CD14-positive monocyte (primary cell): ENCODE data around the gene CHMP1B. TPM values are rescaled to one million over a fixed set of nuclear protein-coding genes. Genes with fewer than 3 reads are reported as not detected.

Experiments
- DNase-seq, 3 donors: peaks; one replicate each; pipeline ENCODE4 v3.0.0-alpha.2; 2011 to 2022
- H2AFZ ChIP-seq: 2 replicates; pipeline ENCODE4 v1.6.0; 2012; ENCODE audit warnings: mild to moderate bottlenecking, low read depth, low read length, inconsistent platforms; ENCODE audit not compliant: insufficient read depth, poor library complexity, severe bottlenecking
- H3K27ac ChIP-seq, 2 donors: 1 replicate in 1 of 2; 2 replicates in 1 of 2; pipeline ENCODE4 v1.5.1; 2012 to 2013; ENCODE audit warnings: low read length in 2 of 2, control low read depth in 1 of 2, inconsistent platforms in 1 of 2, low read depth in 1 of 2, mild to moderate bottlenecking in 1 of 2
- H3K27me3 ChIP-seq, 2 donors: one replicate each; pipeline versions ENCODE4 v1.6.0 to v1.6.1; 2011 to 2013; ENCODE audit warnings: low read length in 2 of 2; ENCODE audit not compliant: control insufficient read depth in 2 of 2, insufficient read depth in 2 of 2
- H3K36me3 ChIP-seq, 2 donors: replicated peaks in 1 of 2; 1 replicate in 1 of 2; 2 replicates in 1 of 2; pipeline versions ENCODE4 v1.5.1 to v1.6.1; 2012 to 2013; ENCODE audit warnings: low read length in 2 of 2, control low read depth in 1 of 2, inconsistent platforms in 1 of 2, mild to moderate bottlenecking in 1 of 2; ENCODE audit not compliant: insufficient read depth in 2 of 2, control insufficient read depth in 1 of 2
- H3K4me1 ChIP-seq, 2 donors: 1 replicate in 1 of 2; 2 replicates in 1 of 2; pipeline versions ENCODE4 v1.5.1 to v1.6.1; 2012 to 2013; ENCODE audit warnings: low read length in 2 of 2, control low read depth in 1 of 2, inconsistent platforms in 1 of 2, mild to moderate bottlenecking in 1 of 2, moderate library complexity in 1 of 2; ENCODE audit not compliant: insufficient read depth in 2 of 2, control insufficient read depth in 1 of 2
- H3K4me2 ChIP-seq: replicated peaks from 2 replicates; pipeline ENCODE3; 2012; ENCODE audit warnings: low read length, moderate library complexity, mild to moderate bottlenecking; ENCODE audit not compliant: poor library complexity, severe bottlenecking; ENCODE audit errors: extremely low read depth
- H3K4me3 ChIP-seq, 3 experiments: fragments of 200-600 bp in 1 of 3; sonication (generic) in 1 of 3; replicated peaks in 1 of 3; 1 replicate in 2 of 3; 2 replicates in 1 of 3; pipeline ENCODE4 v1.5.1; 2011 to 2013; ENCODE audit warnings: low read length in 3 of 3, mild to moderate bottlenecking in 3 of 3, control low read depth in 2 of 3, low read depth in 2 of 3, inconsistent platforms in 1 of 3, moderate library complexity in 1 of 3
- H3K79me2 ChIP-seq: 2 replicates; pipeline ENCODE4 v1.6.0; 2012; ENCODE audit warnings: mild to moderate bottlenecking, control low read depth, inconsistent platforms, low read length, moderate library complexity; ENCODE audit not compliant: insufficient read depth
- H3K9ac ChIP-seq: 2 replicates; pipeline ENCODE4 v1.6.0; 2017; ENCODE audit warnings: low read length, mild to moderate bottlenecking; ENCODE audit not compliant: insufficient read depth, poor library complexity, severe bottlenecking
- H3K9me3 ChIP-seq, 2 donors: replicated peaks in 1 of 2; 1 replicate in 1 of 2; 2 replicates in 1 of 2; pipeline versions ENCODE4 v1.5.1 to v1.6.1; 2012 to 2013; ENCODE audit warnings: low read length in 2 of 2, control low read depth in 1 of 2; ENCODE audit not compliant: control insufficient read depth in 1 of 2, insufficient read depth in 1 of 2
- H4K20me1 ChIP-seq: 2 replicates; pipeline ENCODE4 v1.6.0; 2012; ENCODE audit warnings: mild to moderate bottlenecking, low read length, control low read depth, moderate library complexity; ENCODE audit not compliant: insufficient read depth
- H3K27ac Mint-ChIP-seq, 7 donors: one replicate each; pipeline ENCODE4 v1.8.0; 2020; ENCODE audit warnings: mild to moderate bottlenecking in 7 of 7, mixed read lengths in 7 of 7, moderate library complexity in 6 of 7, inconsistent platforms in 2 of 7
- H3K27me3 Mint-ChIP-seq, 3 donors: one replicate each; pipeline ENCODE4 v1.8.0; 2021 to 2022; ENCODE audit warnings: low read depth in 3 of 3, mild to moderate bottlenecking in 3 of 3, mixed read lengths in 3 of 3, moderate library complexity in 3 of 3, inconsistent platforms in 1 of 3
- H3K36me3 Mint-ChIP-seq, 2 donors: one replicate each; pipeline ENCODE4 v1.8.0; 2020; ENCODE audit warnings: mixed read lengths in 2 of 2, inconsistent platforms in 1 of 2, mild to moderate bottlenecking in 1 of 2
- H3K4me1 Mint-ChIP-seq: one replicate; pipeline ENCODE4 v1.8.0; 2020; ENCODE audit warnings: mild to moderate bottlenecking, mixed read lengths
- H3K4me3 Mint-ChIP-seq, 2 donors: one replicate each; pipeline ENCODE4 v1.8.0; 2020; ENCODE audit warnings: mild to moderate bottlenecking in 2 of 2, mixed read lengths in 2 of 2, moderate library complexity in 1 of 2
- H3K9me3 Mint-ChIP-seq, 7 donors: one replicate each; pipeline ENCODE4 v1.8.0; 2020 to 2022; ENCODE audit warnings: mixed read lengths in 7 of 7, mild to moderate bottlenecking in 6 of 7, moderate library complexity in 6 of 7, inconsistent platforms in 2 of 7
- WGBS: methylation state at CpG from one replicate; pipeline ENCODE4 v1.1.5; 2013; ENCODE audit warnings: missing lambda C conversion rate; ENCODE audit not compliant: insufficient coverage; 5-methylcytosine and 5-hydroxymethylcytosine counted together
- intact Hi-C, 2 donors: fragments of 100-400 bp; cut with micrococcal nuclease; formaldehyde crosslinking; loops; one replicate each; pipeline versions ENCODE4 v1.15.0 to v1.15.1; 2023
- polyA plus RNA-seq, 3 donors: library from polyadenylated mRNA; depleted of rRNA in 1 of 3; unstranded in 2 of 3; stranded (reverse) in 1 of 3; fragments of 300-500 nt in 2 of 3; fragments of >200 nt in 1 of 3; fragmentation: Illumina TruSeq in 2 of 3; gene quantifications; 1 replicate in 2 of 3; 2 replicates in 1 of 3; pipeline ENCODE4 v1.2.3, GENCODE V29; 2012 to 2021
- TF ChIP-seq, protein P1 (sequence below): fragments of 200-600 bp; IDR thresholded peaks from one replicate; pipeline ENCODE4 v1.8.0; 2022; ENCODE audit warnings: antibody characterized with exemption, mild to moderate bottlenecking

Gene CHMP1B
- polyA plus RNA-seq, 3 donors: 95.2 to 182 (median 105) TPM

DNA sequence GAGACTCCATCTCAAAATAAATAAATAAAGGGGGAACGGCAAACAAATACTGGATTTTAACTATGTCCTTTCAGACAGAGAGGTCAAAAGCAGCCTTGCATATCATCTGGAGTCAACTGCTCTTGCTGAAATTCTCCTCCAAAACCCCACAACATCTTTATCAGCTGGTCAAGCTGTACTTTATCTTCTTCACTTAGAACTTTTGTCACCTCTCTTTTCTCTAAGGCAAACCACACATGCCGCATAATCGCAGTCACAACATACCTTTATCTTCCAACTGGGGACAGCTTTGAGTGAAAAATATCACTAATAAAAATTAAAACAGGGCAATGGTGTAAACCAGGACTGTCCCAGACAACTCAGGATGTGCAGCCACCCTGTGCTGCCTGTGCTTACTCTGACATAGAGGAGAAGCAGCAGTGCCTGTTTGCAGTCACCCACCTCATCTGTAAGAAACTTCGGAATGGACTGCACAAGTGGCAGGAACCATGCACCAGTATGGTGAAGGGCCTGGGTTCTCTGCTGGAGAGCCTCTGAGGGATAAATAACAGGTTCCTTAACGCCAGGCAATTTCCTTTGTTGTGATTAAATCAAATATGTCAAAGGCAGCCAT is 50.7 kb downstream of the CHMP1B start:
- Histone ChIP-seq H3K27ac (peak overlapping the region in 1 of 2 donors; percentile 48), H3K9ac (no peak overlapping the region), H3K36me3 (peaks cover 34 to 85% of the 10 kb centered on the region in 2 donors), H3K4me2 (no peak overlapping the region), H3K9me3 (no peaks in the 10 kb centered on the region), H2AFZ (no peak overlapping the region), H3K4me1 (peaks cover 3 to 11% of the 10 kb centered on the region in 2 donors), H3K79me2 (peaks cover 21% of the 10 kb centered on the region), H3K27me3 (no peaks in the 10 kb centered on the region), H3K4me3 (no peak overlapping the region), H4K20me1 (no peaks in the 10 kb centered on the region)
- TF ChIP-seq, protein P1, sequence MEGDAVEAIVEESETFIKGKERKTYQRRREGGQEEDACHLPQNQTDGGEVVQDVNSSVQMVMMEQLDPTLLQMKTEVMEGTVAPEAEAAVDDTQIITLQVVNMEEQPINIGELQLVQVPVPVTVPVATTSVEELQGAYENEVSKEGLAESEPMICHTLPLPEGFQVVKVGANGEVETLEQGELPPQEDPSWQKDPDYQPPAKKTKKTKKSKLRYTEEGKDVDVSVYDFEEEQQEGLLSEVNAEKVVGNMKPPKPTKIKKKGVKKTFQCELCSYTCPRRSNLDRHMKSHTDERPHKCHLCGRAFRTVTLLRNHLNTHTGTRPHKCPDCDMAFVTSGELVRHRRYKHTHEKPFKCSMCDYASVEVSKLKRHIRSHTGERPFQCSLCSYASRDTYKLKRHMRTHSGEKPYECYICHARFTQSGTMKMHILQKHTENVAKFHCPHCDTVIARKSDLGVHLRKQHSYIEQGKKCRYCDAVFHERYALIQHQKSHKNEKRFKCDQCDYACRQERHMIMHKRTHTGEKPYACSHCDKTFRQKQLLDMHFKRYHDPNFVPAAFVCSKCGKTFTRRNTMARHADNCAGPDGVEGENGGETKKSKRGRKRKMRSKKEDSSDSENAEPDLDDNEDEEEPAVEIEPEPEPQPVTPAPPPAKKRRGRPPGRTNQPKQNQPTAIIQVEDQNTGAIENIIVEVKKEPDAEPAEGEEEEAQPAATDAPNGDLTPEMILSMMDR: no peak
- 86% methylated on average over 2 of the region's 5 CpGs for WGBS
- Mint-ChIP-seq H3K4me3 (no peak overlapping the region), H3K4me1 (peaks cover 21% of the 10 kb centered on the region), H3K27me3 (no peaks in the 10 kb centered on the region), H3K36me3 (peaks cover 57 to 83% of the 10 kb centered on the region in 2 donors), H3K27ac (peak overlapping the region in 3 of 7 donors; percentile 4 to 67 (median 41)), H3K9me3 (no peaks in the 10 kb centered on the region)
- intact Hi-C loops: loop anchor here in 1 of 2 donors (10.0 kb wide), 1 partner anchor 47 kb away; the partner anchor contains the start of gene CHMP1B
- DNase-seq: no peak

DNA sequence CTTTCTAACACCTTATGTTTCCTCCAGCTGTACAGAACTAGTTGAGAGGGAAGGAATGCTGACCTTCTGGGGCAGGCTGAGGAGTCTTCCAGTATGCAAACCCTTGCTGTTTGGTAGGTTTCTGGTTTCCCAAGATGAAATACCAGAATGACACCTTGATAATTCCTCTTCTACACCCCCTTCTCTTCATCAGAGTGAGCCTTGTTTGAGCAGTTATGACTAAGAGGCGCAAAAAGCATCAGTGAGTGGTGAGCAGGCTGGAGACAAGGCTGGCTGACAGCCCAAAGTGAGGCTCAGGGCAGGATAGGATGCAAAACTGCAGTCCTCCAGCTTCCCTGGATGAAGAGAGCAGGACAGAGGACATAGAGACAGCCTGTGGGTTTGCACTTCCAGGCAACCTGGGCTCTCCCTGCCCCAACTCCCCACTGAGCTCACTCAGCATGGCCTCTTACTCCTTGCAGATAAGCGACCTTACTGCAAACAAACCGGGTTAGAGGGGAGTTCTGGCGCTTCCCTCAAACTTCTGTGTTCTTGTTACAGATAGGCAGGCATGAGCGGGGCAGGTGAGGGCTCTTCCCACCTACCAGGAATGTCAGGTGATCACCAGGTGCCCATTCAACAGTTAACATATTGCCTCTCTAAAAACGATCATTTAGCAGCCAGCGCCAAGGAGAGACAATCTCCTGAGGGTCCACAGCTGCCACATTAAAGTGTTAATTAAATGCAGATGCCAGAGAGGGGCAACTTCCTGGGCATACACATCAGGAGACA is 51.5 kb downstream of the CHMP1B start:
- intact Hi-C loops: loop anchor here in 1 of 2 donors (10.0 kb wide), 1 partner anchor 48 kb away; the partner anchor contains the start of gene CHMP1B
- DNase-seq: no peak
- Histone ChIP-seq H3K79me2 (peaks cover 28% of the 10 kb centered on the region), H3K9me3 (no peaks in the 10 kb centered on the region), H3K4me2 (no peak overlapping the region), H3K4me1 (peaks cover 10 to 19% of the 10 kb centered on the region in 2 donors), H3K27ac (peak overlapping the region in 1 of 2 donors; percentile 48), H3K9ac (no peak overlapping the region), H3K4me3 (no peak overlapping the region), H3K36me3 (peaks cover 31 to 78% of the 10 kb centered on the region in 2 donors), H2AFZ (no peak overlapping the region), H4K20me1 (no peaks in the 10 kb centered on the region), H3K27me3 (no peaks in the 10 kb centered on the region)
- Mint-ChIP-seq H3K36me3 (peaks cover 51 to 77% of the 10 kb centered on the region in 2 donors), H3K9me3 (no peaks in the 10 kb centered on the region), H3K4me3 (no peak overlapping the region), H3K4me1 (peaks cover 28% of the 10 kb centered on the region), H3K27me3 (no peaks in the 10 kb centered on the region), H3K27ac (peak overlapping the region in 3 of 7 donors; percentile 31 to 46 (median 33))
- TF ChIP-seq, protein P1: no peak
- 89% methylated on average over 5 of the region's 7 CpGs for WGBS

Other genes starting within 250 kb of the CHMP1B start
- not detected for gene SLC35G4, start 241.8 kb upstream of the CHMP1B start, polyA plus RNA-seq
- under 1 TPM in 2 of 3 donors, not detected in 1; 0.01 to 0.03 TPM for gene GNAL, start 162.1 kb upstream of the CHMP1B start, polyA plus RNA-seq
- 10 to 100 TPM; 53.4 to 96.8 (median 92.3) TPM for gene MPPE1, start 56.9 kb downstream of the CHMP1B start, polyA plus RNA-seq
- 100 to 1,000 TPM in 2 of 3 donors, 10 to 100 TPM in 1; 97.4 to 186 (median 145) TPM for gene IMPA2, start 130.1 kb downstream of the CHMP1B start, polyA plus RNA-seq
- gene ANKRD62, start 242.4 kb downstream of the CHMP1B start, polyA plus RNA-seq: not detected